IPS-18c (cell line): ENCODE measurements around the gene GPATCH1.
"Not testable (repeated sequence)": the region's sequence is repeated elsewhere in the genome, so short reads cannot be mapped to it uniquely, and the experiment has no call there.

Experiments
- H3K4me3 ChIP-seq: 2 replicates; pipeline ENCODE4 v1.7.0; 2013; ENCODE audit warnings: low read depth, mild to moderate bottlenecking, low read length, moderate library complexity; ENCODE audit not compliant: insufficient read depth
- H3K9me3 ChIP-seq: one replicate; pipeline ENCODE4 v1.6.1; 2013; ENCODE audit warnings: mild to moderate bottlenecking, low read length, moderate library complexity; ENCODE audit not compliant: control insufficient read depth, insufficient read depth

The GPATCH1 gene, protein sequence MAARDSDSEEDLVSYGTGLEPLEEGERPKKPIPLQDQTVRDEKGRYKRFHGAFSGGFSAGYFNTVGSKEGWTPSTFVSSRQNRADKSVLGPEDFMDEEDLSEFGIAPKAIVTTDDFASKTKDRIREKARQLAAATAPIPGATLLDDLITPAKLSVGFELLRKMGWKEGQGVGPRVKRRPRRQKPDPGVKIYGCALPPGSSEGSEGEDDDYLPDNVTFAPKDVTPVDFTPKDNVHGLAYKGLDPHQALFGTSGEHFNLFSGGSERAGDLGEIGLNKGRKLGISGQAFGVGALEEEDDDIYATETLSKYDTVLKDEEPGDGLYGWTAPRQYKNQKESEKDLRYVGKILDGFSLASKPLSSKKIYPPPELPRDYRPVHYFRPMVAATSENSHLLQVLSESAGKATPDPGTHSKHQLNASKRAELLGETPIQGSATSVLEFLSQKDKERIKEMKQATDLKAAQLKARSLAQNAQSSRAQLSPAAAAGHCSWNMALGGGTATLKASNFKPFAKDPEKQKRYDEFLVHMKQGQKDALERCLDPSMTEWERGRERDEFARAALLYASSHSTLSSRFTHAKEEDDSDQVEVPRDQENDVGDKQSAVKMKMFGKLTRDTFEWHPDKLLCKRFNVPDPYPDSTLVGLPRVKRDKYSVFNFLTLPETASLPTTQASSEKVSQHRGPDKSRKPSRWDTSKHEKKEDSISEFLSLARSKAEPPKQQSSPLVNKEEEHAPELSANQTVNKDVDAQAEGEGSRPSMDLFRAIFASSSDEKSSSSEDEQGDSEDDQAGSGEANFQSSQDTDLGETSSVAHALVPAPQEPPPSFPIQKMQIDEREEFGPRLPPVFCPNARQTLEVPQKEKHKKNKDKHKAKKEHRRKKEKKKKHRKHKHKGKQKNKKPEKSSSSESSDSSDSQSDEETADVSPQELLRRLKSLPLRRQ

DNA sequence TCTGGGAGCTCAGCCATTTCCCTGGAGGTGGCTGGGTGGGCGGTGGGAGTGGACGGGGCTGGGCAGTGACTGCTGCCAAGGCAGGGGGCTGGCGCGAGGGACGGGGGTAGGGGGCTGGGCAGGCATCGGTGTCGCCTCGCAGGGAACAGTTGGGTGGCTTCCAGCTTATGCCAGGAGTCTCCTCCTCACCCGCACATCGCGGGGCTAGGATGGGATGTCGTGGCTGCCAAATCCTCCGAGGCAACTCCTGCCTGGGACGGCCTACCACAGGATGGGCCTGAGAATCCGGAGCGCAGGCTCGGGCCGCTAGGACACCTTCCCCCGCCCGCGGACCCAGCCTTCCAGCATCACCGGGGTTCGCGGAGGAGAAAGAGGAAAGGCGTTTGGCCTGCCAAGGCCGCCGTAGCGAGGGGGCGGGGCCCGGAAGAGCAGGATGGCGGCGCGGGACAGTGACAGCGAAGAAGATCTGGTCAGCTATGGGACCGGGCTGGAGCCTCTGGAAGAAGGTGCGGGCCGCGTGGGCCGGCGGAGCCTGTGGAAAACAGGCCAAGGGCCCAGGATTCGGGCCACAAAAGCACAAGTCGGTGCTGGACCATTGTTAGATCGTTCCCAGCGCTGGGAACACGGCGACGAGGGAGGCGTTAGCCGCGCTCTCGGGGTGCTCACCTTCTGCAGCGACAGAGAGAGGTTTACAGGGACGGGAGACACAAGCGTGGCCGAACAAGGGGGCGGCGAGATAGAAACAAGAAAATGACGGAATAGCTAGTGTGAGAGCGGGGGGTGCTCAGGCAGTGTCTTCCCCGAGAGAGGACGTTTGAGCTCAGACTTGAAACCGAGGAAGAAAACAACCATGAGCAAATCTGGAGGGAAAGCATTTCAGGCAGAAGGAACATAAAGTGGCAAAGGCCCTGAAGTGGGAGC is at the start of gene GPATCH1:
Gene GPATCH1, plus strand, starts transcription at position 421 of the 921 bp plus-strand sequence. Its CDS starts 13 bp downstream, at position 434.
- Histone ChIP-seq H3K9me3 (peaks cover 4% of the 10 kb centered on the region), H3K4me3 (peak within 1 kb of the TSS; percentile 100)

DNA sequence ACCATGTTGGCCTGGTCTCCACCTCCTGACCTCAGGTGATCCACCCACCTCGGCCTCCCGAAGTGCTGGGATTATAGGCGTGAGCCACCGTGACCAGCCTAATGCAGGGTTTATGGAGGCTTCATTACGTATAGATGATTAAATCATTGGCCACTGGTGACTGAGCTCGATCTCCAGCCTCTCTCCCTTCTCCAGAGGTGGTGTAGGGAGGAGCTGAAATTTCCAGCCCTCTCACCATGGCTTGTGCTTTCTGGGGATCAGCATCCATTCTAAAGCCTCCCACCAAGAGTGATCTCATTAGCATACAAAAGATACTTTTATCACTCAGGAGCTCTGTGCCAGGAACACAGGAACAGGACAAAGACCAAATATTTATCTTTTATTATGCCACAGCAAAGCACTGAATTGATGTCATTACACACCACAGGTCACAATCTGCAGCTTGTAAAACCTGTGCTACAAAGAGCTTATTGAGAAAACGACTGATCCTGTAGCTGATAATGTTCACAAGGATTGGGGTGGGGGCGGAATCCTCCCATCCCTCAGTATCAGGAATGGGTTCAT is 48.7 kb upstream of the GPATCH1 start:
- Histone ChIP-seq H3K9me3 (peaks cover 6% of the 10 kb centered on the region), H3K4me3 (no peak overlapping the region)

- no peak overlapping the region for H3K4me3 ChIP-seq
Observed at GRCh38 chr19:33035461-33035860, 45.5 kb upstream of the GPATCH1 start.

GRCh38 chr19:33036370-33037167 is 44.4 kb upstream of the GPATCH1 start:
- H3K9me3 ChIP-seq, H3K4me3 ChIP-seq: not testable (repeated sequence)

More at GRCh38 chr19:33035461-33035860, 45.5 kb upstream of the GPATCH1 start:
- peaks cover 6% of the 10 kb centered on the region for H3K9me3 ChIP-seq

GRCh38 chr19:33037168-33038025 is 43.6 kb upstream of the GPATCH1 start:
- H3K9me3 ChIP-seq, H3K4me3 ChIP-seq: not testable (repeated sequence)

DNA sequence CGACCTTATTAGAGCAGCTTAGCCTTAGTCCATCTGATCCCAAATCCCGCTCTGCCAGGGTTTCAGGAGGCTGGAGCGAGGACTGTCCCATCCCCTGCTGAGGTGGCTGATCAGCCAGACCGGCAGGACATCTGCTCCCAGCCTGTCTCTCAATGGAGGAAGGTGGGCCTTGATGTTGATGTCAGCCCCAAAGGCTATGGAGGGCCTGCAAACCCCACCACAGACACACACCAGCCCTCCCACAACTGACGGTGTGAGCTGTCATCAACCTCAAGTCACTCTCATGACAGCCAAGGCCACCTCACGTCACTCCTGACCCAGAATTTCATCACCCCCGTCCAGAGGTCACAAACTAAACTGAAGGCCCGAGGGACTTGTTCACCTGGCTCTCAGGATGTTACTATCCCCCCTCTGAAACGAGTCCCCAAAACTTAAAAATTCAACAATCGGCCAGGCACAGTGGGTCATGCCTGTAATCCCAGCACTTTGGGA is 41.8 kb upstream of the GPATCH1 start:
- peaks cover 6% of the 10 kb centered on the region for H3K9me3 ChIP-seq
- H3K4me3 ChIP-seq, result no peak overlapping the region

GRCh38 chr19:33039815-33040214 is 41.2 kb upstream of the GPATCH1 start:
- H3K4me3 ChIP-seq, result no peak overlapping the region
- H3K9me3 ChIP-seq, result peaks cover 6% of the 10 kb centered on the region

DNA sequence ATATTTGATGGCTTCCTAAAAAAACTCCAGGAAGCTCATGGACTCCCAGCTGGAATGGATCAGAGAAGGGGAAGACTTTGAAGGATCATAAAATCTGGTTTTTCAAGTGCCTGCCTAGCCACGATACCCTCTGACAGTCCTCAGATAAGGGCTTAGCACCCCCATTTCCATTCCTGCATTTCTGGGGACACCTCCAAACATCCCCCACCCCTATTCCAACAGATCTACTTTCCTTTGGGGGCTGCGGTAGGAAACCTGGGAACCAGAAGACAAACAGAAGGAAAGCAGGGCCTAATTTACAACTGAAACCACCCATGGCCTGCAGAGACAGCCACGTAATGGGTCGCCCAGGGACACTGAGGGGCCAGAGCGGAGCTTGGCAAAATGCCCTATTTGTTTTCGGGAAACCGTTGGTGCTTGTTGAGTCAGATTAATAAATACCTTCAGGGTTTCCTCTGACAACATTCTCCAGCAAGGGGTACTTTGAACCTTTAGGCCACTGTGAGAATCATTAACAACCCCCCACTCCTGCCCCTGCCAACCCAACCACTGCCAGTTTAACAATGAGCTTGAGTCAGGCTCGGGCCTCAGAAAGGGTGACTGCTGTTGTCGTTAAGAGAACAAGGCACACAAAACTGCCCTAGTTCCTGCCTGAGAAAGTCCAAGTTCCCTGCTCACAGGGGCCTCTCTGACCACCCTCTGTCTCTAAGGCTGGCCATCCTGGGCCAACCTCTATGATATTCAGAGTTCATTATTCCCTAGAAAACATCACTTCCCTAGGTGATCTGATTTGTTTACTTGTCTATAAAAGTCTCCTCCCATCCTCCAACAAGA is 39.8 kb upstream of the GPATCH1 start:
- H3K9me3 ChIP-seq, result peaks cover 5% of the 10 kb centered on the region
- H3K4me3 ChIP-seq, result no peak overlapping the region

DNA sequence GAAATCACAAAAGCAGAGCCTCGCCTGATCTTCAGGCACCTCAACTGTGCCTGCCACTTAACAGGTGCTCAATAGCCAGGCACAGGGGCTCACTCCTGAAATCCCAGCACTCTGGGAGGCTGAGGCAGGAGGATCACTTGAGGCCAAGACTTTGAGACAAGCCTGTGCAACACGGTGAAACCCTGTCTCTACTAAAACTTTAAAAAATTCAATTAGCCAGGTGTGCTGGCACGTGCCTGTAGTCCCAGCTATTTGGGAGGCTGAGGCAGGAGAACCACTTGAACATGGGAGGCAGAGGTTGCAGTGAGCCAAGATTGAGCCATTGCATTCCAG is 39.2 kb upstream of the GPATCH1 start:
- H3K4me3 ChIP-seq, H3K9me3 ChIP-seq: not testable (repeated sequence)

- H3K4me3 ChIP-seq, result no peak overlapping the region
- no peaks in the 10 kb centered on the region for H3K9me3 ChIP-seq
Observed at GRCh38 chr19:33047422-33047821, 33.6 kb upstream of the GPATCH1 start.

DNA sequence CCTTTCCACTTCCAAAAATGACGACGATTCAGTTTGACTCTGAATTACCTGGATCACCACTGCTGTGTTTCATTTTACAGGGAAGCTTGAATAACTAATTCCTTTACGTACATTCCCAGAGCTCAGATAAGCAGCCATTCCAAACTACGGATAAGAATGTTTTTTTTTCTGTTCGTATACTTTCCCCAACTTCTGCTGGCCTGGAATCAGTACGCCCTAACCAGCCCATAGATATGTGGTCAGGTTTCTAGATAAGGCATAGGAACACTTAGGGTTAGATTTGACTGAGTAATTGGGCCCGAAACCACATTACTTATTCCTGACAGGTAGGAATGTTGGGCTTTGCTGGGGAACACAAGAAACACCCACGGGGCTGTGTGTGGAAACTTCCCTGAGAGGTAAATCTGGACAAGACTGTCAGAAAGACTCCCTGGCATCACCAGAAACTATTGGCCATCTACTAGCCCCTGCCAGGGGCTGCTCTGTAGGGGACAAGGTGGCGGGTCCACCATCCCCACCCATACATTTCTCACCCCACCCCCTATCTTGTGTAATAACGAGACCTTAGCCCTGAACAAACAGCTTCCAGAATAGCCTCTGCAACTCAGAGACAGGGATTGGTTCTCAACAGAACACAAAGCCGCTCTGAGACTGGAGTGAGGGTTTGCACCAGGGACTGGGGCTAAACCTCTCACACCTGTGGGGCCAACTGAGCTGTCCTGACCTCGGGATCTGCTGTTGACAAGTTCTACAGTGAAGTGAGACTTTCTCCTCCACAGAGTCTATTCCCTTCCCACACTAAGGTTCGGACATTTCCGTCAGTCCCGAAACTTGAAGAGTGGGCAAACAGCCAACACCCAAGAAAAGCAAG is 31.9 kb upstream of the GPATCH1 start:
- H3K9me3 ChIP-seq, result no peaks in the 10 kb centered on the region

GRCh38 chr19:33050110-33050509 is 30.9 kb upstream of the GPATCH1 start:
- Histone ChIP-seq H3K4me3 (no peak overlapping the region), H3K9me3 (no peaks in the 10 kb centered on the region)

More for the DNA sequence above, 31.9 kb upstream of the GPATCH1 start:
- H3K4me3 ChIP-seq, result no peak overlapping the region

DNA sequence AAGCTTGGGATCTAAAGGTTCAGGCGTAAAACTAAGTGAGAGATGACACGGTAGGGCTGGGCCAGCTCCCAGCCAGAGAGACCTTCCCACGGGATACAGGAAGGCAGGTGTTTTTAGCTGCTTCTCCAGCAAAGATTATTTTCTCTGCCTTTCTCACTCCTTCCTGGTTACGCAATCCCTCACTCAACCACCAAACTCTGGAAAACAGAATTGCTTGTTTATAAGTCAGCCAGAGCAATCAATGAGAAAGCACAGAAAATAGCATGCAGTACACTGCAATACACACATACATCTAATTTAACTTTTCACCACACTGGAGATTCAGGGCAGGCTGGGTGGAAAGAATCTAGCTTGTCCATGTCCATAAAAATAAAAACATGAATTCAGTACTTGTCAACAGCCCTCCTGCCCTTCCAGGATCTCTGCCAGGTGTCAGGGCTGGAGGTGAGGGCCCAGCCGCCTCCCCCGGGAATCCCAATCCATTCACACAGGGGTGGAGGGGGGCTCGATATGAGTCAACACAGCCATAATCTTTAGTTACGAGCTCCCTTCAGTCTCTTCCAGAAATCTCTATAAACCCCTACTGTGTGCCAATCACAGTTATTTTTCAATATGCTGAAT is 28.5 kb upstream of the GPATCH1 start:
- H3K9me3 ChIP-seq, result no peaks in the 10 kb centered on the region
- H3K4me3 ChIP-seq, result no peak overlapping the region
